ENCODE measurements around the gene WDTC1.

DNA sequence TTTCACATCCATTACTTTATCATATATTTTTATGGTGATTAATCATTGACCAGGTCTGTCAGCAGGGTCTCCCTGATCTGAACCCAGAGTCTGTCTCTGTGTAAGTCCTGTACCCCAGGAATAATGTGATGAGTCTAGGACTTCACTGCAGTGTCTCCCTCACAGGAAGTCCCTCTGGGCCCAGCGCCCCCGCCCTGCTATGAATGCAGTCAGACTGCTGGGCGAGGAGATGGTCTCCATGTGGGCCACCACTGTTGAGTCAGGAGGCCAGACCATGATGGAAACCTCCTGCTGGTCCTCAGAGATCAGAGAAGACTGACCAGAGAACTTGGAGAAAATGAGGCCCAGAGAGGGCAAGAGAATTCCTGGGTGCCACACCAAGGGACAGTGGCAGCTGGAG lies 97.0 kb downstream of the WDTC1 start:
- TF ChIP-seq JUND (IDR thresholded peaks at IDR 0.05) (no peak), SP1 (IDR thresholded peaks at IDR 0.05) (no peak), TAF1 (conservative IDR thresholded peaks at IDR 0.05) (no peak), EGR1 (IDR thresholded peaks at IDR 0.05; ENCODE audit: low read depth in 2 of 2) (no peak)
- TF ChIP-seq, protein P1, sequence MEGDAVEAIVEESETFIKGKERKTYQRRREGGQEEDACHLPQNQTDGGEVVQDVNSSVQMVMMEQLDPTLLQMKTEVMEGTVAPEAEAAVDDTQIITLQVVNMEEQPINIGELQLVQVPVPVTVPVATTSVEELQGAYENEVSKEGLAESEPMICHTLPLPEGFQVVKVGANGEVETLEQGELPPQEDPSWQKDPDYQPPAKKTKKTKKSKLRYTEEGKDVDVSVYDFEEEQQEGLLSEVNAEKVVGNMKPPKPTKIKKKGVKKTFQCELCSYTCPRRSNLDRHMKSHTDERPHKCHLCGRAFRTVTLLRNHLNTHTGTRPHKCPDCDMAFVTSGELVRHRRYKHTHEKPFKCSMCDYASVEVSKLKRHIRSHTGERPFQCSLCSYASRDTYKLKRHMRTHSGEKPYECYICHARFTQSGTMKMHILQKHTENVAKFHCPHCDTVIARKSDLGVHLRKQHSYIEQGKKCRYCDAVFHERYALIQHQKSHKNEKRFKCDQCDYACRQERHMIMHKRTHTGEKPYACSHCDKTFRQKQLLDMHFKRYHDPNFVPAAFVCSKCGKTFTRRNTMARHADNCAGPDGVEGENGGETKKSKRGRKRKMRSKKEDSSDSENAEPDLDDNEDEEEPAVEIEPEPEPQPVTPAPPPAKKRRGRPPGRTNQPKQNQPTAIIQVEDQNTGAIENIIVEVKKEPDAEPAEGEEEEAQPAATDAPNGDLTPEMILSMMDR (IDR thresholded peaks at IDR 0.05; ENCODE audit: low read depth, low read length, missing input control), result no peak
- TF ChIP-seq, protein P2, sequence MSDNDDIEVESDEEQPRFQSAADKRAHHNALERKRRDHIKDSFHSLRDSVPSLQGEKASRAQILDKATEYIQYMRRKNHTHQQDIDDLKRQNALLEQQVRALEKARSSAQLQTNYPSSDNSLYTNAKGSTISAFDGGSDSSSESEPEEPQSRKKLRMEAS (IDR thresholded peaks at IDR 0.05), result no peak
- TF ChIP-seq, protein P3, sequence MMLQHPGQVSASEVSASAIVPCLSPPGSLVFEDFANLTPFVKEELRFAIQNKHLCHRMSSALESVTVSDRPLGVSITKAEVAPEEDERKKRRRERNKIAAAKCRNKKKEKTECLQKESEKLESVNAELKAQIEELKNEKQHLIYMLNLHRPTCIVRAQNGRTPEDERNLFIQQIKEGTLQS (IDR thresholded peaks at IDR 0.05), result no peak
